GM21367 (cell line): ENCODE results near the gene MACROD2.
"Not testable (repeated sequence)": the region's sequence is repeated elsewhere in the genome, so short reads cannot be mapped to it uniquely, and the experiment has no call there.

ENCODE experiments used
- ATAC-seq: cut with Tn5 transposase; IDR thresholded peaks from one replicate; pipeline ENCODE4 v1.9.1; 2021; ENCODE audit not compliant: unreplicated experiment

MACROD2 gene

GRCh38 chr20:14966203-14966602 is 970.9 kb downstream of the MACROD2 start:
- no peak for ATAC-seq

DNA sequence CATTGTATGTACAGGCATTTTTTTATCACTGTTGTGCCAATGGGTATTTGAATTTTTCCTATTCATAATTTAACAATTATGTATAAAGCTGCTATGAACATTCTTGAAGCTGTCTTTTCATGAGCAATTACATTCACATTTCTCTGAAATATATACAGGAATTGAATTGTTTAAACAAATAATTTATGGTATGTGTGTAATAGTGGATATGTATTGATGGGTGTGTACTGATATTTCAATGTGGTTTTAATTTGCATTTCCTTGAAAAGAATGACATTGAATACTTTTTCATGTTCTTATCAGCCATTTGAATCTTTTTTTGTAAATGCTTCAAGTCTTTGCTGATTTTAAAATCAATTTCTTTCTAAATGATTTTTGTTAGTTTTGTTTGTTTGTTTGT is 971.5 kb downstream of the MACROD2 start:
- no peak for ATAC-seq

GRCh38 chr20:14972256-14972655 is 976.9 kb downstream of the MACROD2 start:
- ATAC-seq, result no peak

GRCh38 chr20:14972690-14973089 is 977.4 kb downstream of the MACROD2 start:
- no peak for ATAC-seq

- ATAC-seq, result no peak
Observed at GRCh38 chr20:14979453-14979986, 984.2 kb downstream of the MACROD2 start.

GRCh38 chr20:14981486-14981885 is 986.2 kb downstream of the MACROD2 start:
- not testable (repeated sequence) for ATAC-seq

DNA sequence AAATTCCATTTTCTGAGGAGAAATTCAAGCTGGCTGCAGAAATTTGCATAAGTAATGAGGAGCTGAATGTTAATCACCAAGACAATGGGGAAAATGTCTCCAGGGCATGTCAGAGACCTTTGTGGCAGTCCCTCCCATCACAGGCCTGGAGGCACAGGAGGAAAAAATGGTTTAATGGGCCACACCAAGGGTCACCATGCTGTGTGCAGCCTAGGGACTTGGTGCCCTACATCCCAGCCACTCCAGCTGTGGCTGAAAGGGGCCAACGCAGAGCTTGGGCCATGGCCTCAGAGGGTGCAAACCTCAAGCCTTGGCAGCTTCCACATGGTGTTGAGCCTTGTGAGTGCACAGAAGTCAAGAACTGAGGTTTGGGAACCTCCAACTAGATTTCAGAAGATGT is 987.0 kb downstream of the MACROD2 start:
- ATAC-seq, result not testable (repeated sequence)

DNA sequence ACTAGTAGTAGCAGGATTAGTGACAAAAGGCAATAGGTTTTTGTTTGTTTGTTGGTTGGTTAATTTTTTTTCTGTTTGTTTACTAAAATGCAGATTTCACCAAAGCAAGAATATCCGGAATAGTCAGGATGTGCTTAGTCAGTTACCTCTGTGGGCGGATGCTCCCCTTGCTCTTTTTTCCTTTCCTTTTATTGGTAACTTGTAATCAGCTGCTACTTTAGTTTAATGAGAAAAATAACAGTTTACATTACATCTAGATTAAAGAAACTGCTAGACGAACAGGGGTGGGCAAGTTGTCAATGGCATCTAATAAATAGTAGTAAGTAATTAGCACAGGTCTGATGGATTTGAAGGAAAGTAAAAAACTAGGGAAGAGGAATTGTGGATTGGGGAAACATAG is 989.0 kb downstream of the MACROD2 start:
- no peak for ATAC-seq

DNA sequence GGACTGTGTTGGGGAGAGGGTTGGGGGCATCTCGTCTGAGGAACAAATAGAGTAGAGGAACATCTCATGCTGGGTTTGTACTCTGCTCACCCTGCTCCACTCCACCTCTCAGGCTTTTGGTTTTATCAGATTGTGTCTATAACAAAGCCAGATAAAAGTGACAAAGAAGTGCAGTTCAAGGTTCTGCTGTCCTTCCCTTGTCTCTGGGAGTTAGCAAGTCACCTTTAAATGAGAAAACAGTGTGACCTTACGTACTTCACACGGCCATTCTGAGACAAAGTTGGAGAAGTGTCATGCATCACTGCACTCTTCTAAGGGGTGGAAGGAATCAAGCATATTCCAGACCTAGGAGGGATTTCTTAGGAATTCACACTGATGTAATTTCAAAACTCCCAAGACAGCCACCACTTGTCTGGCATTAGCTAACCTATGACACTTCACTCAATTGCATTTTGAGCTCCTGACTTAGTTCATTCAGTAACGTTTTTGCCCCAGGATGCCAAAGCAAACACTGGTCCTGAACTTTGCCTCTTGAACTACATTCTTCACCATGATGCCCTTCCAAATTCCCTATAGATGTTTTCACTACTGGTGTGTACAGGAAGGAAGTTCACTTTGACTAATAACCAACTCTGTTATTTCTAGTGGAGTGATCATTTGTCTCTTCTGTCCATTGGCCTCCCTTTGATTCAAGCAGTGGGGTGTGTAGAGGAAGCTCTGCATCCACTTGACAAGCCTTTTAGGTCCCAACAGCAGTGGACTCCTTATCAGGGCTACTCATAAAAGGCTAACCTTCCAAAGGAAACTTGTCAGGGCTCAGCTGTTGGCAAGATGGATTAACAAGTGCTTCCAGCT is 989.7 kb downstream of the MACROD2 start:
- no peak for ATAC-seq

DNA sequence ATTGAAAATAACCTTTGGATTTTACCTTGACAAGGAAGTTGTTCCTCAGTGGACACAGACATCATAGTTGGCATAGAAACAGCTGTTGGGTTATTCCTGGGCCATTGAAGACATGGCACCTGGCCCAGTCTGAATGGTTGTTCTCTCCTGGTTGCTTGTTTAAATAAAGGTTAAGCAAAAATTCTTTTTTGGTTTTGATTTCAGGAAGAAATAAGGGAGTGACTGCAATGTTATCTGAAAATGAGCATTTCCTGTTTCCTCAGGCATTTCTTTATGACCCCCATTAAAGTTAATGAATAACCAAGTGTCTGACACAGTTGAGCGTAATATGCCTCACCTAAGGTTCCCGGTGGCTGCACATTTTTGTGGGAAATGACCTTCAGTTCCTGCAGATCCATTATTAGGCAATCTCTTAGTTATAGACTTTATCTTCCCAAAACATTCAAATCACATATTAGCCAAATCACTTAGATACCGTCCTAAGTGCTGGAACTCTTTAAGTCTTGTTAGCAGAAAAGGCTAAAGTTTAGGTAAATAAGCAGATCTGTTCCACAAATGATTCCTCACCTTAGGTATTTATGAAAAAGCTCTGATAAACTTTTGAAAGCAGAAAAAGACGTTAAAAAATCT is 990.8 kb downstream of the MACROD2 start:
- no peak for ATAC-seq

DNA sequence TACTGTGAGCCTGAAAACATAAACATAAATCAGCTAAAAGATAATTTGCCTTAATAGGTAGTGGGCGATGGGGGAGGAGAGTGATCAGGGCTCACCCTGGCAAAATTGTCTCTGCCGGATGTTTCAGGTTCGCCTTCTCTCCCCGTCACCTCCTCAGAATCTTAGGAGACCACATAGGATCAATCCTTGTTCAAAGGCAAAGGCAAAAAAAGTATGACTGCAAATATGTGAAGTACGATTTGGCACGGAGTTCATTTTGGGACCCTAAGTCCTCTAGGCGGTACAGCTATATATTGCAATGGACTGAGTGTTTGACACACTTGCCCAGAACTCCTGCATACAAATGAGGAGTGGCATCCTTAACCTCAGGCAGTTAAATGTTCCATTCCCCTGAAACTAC is 991.3 kb downstream of the MACROD2 start:
- no peak for ATAC-seq

DNA sequence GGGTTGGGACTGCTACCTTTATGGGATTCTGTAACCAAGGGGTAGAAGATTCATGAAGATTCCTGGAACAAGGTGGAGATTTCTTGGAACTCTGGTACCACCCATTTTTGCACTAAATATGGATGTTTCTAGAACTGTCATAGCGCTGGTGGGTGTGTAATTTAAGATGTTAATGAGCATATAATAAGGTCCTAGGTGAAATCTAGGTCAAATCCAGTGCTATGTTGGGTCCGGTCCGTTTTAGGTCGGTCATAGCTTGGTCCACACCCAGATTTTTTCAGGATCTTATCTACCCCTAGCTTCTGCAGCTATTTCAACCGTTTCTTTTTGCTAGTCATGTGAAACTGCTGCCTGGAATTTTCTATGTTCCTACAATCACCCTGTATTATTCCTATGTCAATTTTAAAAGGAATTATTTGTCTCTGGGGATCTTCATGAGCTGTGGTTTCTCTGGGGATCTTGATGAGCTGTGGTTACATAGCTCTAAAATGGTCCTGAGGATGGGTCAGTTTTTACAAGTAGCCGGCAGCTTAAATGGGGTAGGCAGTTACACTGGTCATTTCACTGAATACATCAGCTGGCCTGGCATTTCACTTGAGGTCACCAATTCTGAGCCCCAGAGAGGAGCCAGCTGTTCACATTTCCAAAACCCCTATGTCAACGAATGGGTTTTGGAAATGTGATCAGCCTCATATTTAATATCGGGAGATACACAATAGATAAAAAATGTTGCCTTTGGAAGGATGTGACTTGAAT is 994.4 kb downstream of the MACROD2 start:
- no peak for ATAC-seq

- no peak for ATAC-seq
Observed at GRCh38 chr20:14991023-14991422, 995.7 kb downstream of the MACROD2 start.

DNA sequence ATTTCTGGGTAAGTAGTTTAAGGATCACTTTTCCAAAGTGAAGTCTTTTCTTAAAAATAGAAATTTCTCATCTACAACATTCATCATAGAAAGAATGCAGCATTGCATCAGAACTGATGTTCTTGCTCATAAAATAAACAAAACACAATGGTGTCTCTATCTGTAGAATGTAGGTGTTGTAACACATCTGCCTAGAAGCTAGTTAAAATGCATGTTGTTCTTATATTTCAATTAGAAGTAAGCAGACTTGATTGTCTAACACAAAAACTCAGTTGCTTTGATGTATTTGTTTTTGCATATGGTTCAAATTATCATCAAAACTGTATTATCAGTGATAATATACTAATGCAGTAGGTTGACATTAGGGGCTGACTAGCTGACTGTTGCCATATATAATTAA is 996.8 kb downstream of the MACROD2 start:
- no peak for ATAC-seq

DNA sequence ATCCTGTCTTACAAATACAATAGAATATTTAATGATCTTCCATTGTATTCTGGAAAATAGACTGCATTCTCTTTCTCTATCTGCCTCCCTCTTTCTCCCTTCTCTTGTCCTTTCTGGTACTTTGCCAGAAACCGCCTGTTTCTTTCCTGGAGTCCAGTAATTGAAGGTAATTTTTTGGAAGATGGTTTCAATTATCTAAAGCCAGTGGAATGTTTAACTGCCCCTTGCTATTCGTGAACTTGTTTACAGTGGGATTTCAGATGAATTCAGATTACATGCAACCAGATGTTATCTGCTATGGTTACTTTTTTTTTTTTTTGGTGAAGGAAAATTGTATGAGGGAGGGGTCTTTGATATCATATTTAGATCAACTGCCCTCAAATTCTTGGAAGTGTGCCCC is 997.6 kb downstream of the MACROD2 start:
- ATAC-seq, result no peak

DNA sequence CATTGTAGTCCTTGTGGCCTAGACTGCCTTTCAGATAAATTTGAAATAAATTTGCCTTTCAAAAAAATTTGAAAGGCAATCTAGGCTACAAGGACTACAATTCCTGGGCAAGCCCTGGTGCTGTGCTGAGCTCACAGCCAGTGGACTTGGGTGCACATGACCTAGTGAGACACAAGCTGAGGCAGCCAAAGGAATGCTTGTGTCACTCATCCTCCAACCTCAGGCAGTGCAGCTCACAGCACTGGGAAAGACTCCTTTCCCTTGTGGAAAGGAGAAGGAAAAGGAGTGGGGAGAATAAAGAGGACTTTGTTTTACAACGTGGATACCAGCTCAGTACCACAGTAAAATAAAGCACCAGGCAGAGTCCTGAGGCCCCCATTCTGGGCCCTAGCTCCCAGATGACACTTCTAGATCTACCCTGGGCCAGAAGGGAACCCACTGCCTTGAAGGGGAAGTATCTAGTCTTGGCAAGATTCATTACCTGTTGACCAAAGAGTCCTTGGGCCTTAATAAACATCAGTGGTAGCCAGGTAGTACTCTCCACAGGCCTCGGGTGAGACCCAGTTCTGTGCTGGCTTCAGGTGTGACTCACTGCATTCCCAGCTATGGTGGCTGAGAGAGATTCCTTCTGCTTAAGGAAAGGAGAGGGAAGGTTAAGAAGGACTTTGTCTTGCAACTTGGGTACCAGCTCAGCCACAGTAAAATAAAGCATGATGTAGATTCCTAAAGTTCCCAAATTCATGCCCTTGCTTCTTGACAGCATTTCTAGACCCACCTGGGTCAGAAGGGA is 1001.8 kb downstream of the MACROD2 start:
- no peak for ATAC-seq

DNA sequence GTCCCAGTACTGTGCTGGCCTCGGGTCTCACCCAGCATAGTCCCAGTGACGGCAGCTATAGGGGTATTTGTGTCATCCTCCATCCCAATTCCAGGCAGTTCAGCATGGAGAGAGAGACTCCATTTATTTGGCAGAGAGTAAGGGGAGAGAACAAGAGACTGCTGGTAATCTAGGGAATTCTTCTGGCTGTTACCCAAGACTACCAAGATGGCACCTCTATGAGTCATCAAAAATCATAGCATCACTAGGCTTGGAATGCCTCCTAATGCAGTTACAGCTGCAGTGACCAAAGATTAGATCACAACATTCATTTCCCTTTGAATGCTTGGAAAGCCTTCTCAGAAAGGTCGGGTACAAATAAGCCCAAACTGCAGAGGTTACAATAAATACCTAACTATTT is 1002.5 kb downstream of the MACROD2 start:
- no peak for ATAC-seq

DNA sequence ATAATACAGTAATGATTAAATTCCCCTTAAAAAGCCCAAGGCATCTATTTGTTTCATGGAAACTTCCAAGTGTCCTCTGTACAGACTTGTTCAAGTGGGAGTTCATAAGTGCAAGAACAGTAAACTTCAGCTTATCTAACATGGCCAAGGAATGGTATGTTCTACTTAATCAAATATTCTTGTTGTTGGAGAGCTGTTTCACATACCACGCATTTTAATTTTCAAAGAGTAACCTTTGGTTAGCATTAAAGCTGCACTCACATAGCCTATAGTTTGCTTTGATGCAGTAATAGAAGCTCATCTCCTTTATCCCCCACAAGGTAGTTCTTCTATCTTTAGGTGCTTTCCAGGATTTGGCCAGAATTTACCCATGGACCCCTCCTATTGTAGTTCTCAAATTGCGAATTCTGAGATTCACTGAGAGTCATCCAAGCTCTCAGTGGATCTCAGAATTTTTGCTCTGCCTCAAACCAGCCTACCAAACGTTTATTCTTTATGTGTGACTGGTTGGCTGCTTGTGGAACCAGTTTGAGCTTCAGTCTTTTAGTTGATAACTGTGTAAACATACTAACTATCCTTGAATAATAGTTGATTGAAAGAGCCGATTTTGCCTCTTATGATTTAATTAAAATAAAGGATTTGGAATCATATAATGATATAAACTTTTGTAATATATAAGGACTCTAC is 1010.1 kb downstream of the MACROD2 start:
- no peak for ATAC-seq

GRCh38 chr20:15011631-15012030 is 1016.3 kb downstream of the MACROD2 start:
- ATAC-seq, result no peak

GRCh38 chr20:15012566-15012965 is 1017.2 kb downstream of the MACROD2 start:
- ATAC-seq, result no peak
